Uterus (tissue), 2 donors: ENCODE measurements around the gene PPP2R2D.

ENCODE experiments used
- POLR2A ChIP-seq, 2 donors: fragments of 450-650 bp; IDR thresholded peaks; one replicate each; pipeline ENCODE4 v1.6.1; 2016; ENCODE audit warnings: antibody characterized with exemption in 2 of 2, mild to moderate bottlenecking in 1 of 2, moderate library complexity in 1 of 2
- TF ChIP-seq, protein P1 (sequence below), 4 experiments: fragments of 200-600 bp in 2 of 4; fragments of 450-650 bp in 2 of 4; sonication (generic) in 2 of 4; IDR thresholded peaks; one replicate each; pipeline ENCODE4 v1.5.1; 2016 to 2019; ENCODE audit warnings: antibody characterized with exemption in 4 of 4, mild to moderate bottlenecking in 2 of 4, moderate library complexity in 1 of 4

DNA sequence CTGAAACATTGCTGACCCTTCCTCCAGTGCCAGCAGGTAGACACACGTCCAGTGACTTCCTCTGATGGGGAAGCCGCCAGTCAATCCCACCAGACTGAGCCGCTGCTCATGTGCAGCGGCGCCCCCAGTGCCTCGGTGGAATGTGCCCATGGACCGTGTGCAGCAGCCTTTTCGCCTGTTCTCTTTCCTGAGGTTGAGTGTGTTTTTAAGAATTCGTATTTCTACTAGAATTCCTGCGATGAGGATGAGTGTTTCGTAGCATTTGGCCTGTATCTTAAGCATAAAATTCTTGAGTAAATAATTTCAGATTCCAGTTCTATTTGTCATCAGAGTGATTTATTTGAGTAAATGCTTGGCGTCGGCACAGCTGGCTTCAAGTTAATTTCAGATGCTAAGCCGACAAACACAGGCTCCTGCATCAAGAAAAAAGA, 45.5 kb downstream of the PPP2R2D start:
- TF ChIP-seq, protein P1, sequence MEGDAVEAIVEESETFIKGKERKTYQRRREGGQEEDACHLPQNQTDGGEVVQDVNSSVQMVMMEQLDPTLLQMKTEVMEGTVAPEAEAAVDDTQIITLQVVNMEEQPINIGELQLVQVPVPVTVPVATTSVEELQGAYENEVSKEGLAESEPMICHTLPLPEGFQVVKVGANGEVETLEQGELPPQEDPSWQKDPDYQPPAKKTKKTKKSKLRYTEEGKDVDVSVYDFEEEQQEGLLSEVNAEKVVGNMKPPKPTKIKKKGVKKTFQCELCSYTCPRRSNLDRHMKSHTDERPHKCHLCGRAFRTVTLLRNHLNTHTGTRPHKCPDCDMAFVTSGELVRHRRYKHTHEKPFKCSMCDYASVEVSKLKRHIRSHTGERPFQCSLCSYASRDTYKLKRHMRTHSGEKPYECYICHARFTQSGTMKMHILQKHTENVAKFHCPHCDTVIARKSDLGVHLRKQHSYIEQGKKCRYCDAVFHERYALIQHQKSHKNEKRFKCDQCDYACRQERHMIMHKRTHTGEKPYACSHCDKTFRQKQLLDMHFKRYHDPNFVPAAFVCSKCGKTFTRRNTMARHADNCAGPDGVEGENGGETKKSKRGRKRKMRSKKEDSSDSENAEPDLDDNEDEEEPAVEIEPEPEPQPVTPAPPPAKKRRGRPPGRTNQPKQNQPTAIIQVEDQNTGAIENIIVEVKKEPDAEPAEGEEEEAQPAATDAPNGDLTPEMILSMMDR (IDR thresholded peaks at IDR 0.05): no peak
- no peak for TF ChIP-seq POLR2A (IDR thresholded peaks at IDR 0.05)
